IPS-18a (cell line): ENCODE data around the gene RNASET2.

Experiments
- H3K27ac ChIP-seq: one replicate; pipeline ENCODE4 v1.5.1; 2013; ENCODE audit warnings: low read length
- H3K27me3 ChIP-seq: one replicate; pipeline ENCODE4 v1.6.1; 2013; ENCODE audit warnings: mild to moderate bottlenecking, low read length; ENCODE audit not compliant: control insufficient read depth, insufficient read depth
- H3K36me3 ChIP-seq: one replicate; pipeline ENCODE4 v1.6.1; 2013; ENCODE audit warnings: low read depth, low read length; ENCODE audit not compliant: control insufficient read depth
- H3K4me1 ChIP-seq: one replicate; pipeline ENCODE4 v1.6.1; 2013; ENCODE audit warnings: low read depth, low read length; ENCODE audit not compliant: control insufficient read depth
- H3K4me3 ChIP-seq: one replicate; pipeline ENCODE4 v1.5.1; 2013; ENCODE audit warnings: low read length
- H3K9ac ChIP-seq: one replicate; pipeline ENCODE4 v1.6.1; 2013; ENCODE audit warnings: mild to moderate bottlenecking, low read length, moderate library complexity
- H3K9me3 ChIP-seq: one replicate; pipeline ENCODE4 v1.6.1; 2013; ENCODE audit warnings: low read depth, low read length; ENCODE audit not compliant: control insufficient read depth

The RNASET2 gene, protein sequence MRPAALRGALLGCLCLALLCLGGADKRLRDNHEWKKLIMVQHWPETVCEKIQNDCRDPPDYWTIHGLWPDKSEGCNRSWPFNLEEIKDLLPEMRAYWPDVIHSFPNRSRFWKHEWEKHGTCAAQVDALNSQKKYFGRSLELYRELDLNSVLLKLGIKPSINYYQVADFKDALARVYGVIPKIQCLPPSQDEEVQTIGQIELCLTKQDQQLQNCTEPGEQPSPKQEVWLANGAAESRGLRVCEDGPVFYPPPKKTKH

DNA sequence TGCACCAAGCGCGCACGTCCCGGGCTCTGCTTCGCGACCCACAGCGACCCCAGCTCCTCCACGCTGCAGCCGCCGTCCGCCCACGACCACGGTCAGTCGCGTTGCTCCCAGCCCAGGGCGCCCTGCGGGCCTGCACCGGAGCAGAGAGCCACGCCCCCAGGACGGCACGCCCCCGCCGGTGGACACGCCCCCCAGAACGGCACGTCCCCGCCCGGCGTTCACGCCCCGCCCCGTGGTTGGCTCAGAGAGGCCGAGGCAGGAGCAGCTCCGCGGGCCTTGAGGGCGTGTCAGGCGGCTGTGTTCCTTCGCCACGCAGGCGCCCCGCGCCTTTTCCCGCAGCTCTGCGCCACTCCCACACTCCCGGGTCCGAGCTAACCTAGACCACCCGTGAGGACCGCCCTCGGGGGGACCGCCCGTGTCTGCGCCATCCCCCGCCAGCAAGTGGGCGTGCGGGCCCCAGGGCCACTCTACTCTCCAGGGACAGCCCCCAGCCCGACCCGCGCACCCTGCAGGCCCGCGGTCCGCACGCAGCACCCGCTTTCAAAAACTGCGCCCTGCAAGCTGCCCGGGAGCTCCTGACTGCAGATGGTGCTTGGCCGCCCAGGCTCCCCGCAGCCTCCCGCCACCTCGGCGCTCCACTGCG, at the start of gene RNASET2:
RNASET2 (minus strand) TSS at position 107 of the 643 bp plus-strand sequence. CDS start 368 bp downstream, outside the sequence.
- H3K27ac ChIP-seq = no peak within 1 kb of the TSS
- peaks cover 7% of the 10 kb centered on the region for H3K4me1 ChIP-seq
- H3K9me3 ChIP-seq = no peaks in the 10 kb centered on the region
- H3K36me3 ChIP-seq = no peaks in the 10 kb centered on the region
- H3K27me3 ChIP-seq = peaks cover 20% of the 10 kb centered on the region
- H3K9ac ChIP-seq = peak within 1 kb of the TSS; percentile 42
- H3K4me3 ChIP-seq = peak within 1 kb of the TSS; percentile 73

DNA sequence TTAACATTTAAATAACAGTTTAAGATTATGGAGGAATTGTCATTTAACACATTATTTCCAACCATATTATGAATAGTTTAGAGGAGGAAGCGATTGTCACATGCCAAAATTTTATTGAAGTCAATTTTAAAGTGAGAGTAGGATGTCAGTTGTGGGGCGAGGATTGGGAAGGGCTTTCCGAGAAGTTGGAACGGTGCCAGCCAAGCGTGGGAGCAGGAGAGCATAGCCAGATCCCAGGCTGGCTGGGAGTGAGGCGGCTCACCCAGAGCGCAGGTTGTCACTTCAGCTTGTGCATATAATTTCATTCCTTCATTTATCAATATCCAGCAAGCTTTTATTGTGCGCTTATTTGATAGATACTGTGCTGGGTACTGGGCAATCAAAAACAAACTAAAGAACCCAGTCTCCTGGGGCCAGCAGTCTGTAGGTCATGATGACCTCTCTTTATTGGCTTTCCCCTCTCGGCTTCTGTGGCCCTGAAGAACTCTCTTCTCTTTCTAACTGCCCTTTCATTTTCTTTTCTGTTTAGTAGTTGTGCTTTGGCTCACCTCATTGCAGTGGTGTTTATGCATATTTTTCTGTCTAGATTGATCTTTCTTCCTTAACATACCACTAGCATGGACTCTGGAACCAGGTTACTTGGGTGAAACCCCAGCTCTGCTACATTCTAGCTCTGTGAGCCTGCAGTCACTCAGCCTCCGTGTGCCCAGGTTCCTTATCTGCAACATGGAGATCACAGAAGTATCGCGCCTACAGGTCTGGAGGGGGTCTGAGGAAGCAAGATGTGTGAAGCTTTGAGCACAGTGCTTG, 49.2 kb upstream of the RNASET2 start:
- H3K27me3 ChIP-seq = no peaks in the 10 kb centered on the region
- H3K4me1 ChIP-seq = peaks cover 3% of the 10 kb centered on the region
- H3K4me3 ChIP-seq = no peak overlapping the region
- no peaks in the 10 kb centered on the region for H3K9me3 ChIP-seq
- no peak overlapping the region for H3K9ac ChIP-seq
- H3K27ac ChIP-seq = no peak overlapping the region
- peaks cover 73% of the 10 kb centered on the region for H3K36me3 ChIP-seq

DNA sequence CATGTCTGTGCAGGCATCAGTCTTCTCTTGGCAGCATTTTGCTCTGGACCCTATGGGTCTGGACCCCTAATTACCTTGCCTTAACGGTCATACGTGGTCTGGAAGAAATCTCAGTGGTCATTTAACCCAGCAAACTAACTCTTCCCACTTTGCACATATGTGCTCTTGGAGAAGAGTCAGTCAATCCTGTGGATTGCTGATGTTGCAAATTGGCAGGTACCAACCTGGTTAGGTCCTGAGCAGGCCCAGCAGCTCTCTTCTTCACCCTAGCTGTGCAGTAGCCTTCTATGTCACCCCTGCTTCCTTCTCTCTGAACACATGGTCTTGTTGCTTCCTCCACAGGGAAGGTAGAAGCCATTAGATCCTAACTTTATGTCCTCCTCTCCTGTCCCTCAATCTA, 44.4 kb upstream of the RNASET2 start:
- H3K36me3 ChIP-seq = peaks cover 49% of the 10 kb centered on the region
- no peak overlapping the region for H3K27ac ChIP-seq
- H3K27me3 ChIP-seq = no peaks in the 10 kb centered on the region
- peak overlapping the region; percentile 77 for H3K4me3 ChIP-seq
- H3K9me3 ChIP-seq = no peaks in the 10 kb centered on the region
- peak overlapping the region; percentile 87 for H3K9ac ChIP-seq
- peaks cover 8% of the 10 kb centered on the region for H3K4me1 ChIP-seq

DNA sequence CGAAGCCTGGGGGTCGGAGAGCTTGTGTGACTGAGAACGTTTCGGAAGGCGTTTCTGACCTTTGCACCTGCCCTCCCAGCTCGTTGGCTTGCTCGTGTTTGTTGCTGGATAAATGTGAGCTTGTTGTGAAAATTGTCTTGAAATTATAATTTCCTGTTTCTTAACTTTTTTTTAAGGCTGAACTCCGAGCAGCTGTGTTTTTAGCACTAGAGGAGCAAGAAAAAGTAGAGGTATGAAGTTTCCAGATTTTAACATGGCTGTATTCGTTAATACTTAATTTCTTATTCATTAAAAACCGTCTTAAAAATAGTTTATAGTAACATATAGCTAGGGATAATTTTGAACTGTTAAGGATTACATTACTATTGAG, 43.5 kb upstream of the RNASET2 start:
- Histone ChIP-seq H3K9ac (peak overlapping the region; percentile 87), H3K27me3 (no peaks in the 10 kb centered on the region), H3K36me3 (peaks cover 40% of the 10 kb centered on the region), H3K9me3 (no peaks in the 10 kb centered on the region), H3K4me1 (peaks cover 8% of the 10 kb centered on the region), H3K4me3 (peak overlapping the region; percentile 77), H3K27ac (no peak overlapping the region)

GRCh38 chr6:166999145-166999883, 43.0 kb upstream of the RNASET2 start, which contains the start of gene CEP43:
TSS of gene CEP43 (plus strand) at chr6:166999397. CDS start at chr6:166999413, 16 bp downstream.
- Histone ChIP-seq H3K4me3 (peak within 1 kb of the TSS; percentile 81), H3K4me1 (peaks cover 8% of the 10 kb centered on the region), H3K9me3 (no peaks in the 10 kb centered on the region), H3K36me3 (peaks cover 38% of the 10 kb centered on the region), H3K27ac (no peak within 1 kb of the TSS), H3K9ac (peak within 1 kb of the TSS; percentile 87), H3K27me3 (no peaks in the 10 kb centered on the region)

DNA sequence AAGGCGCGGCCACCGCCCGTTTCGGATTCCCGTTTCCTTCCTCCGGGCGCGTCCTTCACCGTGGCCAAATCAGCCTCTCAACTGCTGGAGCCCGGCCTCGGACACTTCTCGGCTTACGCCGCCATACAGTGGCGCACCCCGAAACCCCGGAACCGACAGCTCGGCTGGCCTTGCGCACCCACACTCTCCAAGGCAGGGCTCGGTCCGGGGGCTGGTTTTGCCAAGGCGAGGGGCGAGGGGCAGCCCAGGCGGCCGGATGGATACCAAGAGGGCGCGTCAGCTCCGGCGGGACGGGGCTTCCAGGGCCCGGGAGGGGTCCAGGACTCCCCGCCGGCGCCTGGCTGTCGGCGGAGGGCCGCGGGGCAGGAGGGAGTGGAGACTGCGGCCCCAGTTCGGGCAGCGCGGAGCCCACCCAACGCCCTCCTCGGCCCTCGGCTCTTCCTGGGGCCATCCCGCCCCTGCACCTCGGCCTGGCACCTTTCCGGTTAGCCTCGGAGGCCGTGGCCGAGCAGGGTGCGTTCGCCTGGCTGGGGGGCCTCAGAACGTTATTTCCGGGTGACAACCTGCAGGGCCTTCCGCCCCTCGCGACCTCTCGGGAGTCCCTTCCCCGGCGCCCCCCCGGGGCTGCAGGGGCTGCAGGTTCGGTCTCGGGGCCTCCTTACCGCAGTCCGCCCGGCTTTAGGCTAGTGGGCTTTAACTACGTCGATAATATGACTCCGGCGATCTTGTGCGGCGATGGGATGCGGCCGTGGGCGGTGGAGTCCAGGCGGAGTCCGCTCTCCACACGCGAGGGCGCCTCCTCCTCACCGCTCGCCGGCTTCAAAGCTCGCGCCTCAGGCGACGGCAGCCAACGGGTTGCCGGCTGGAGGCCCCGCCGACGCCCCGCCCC, 42.1 kb upstream of the RNASET2 start:
- H3K27me3 ChIP-seq = no peaks in the 10 kb centered on the region
- H3K27ac ChIP-seq = no peak overlapping the region
- H3K36me3 ChIP-seq = peaks cover 29% of the 10 kb centered on the region
- H3K4me3 ChIP-seq = peak overlapping the region; percentile 81
- H3K9ac ChIP-seq = peak overlapping the region; percentile 70
- peaks cover 8% of the 10 kb centered on the region for H3K4me1 ChIP-seq
- H3K9me3 ChIP-seq = no peaks in the 10 kb centered on the region

- no peaks in the 10 kb centered on the region for H3K27me3 ChIP-seq
- no peak overlapping the region for H3K9ac ChIP-seq
- no peak overlapping the region for H3K27ac ChIP-seq
- H3K4me1 ChIP-seq = peaks cover 8% of the 10 kb centered on the region
- peak overlapping the region; percentile 81 for H3K4me3 ChIP-seq
- peaks cover 25% of the 10 kb centered on the region for H3K36me3 ChIP-seq
- no peaks in the 10 kb centered on the region for H3K9me3 ChIP-seq
Measured at GRCh38 chr6:166997768-166998255, 41.5 kb upstream of the RNASET2 start.

GRCh38 chr6:166997348-166997747, 41.0 kb upstream of the RNASET2 start:
- no peaks in the 10 kb centered on the region for H3K27me3 ChIP-seq
- peaks cover 23% of the 10 kb centered on the region for H3K36me3 ChIP-seq
- H3K9ac ChIP-seq = no peak overlapping the region
- peaks cover 8% of the 10 kb centered on the region for H3K4me1 ChIP-seq
- peak overlapping the region; percentile 81 for H3K4me3 ChIP-seq
- no peak overlapping the region for H3K27ac ChIP-seq
- H3K9me3 ChIP-seq = no peaks in the 10 kb centered on the region

DNA sequence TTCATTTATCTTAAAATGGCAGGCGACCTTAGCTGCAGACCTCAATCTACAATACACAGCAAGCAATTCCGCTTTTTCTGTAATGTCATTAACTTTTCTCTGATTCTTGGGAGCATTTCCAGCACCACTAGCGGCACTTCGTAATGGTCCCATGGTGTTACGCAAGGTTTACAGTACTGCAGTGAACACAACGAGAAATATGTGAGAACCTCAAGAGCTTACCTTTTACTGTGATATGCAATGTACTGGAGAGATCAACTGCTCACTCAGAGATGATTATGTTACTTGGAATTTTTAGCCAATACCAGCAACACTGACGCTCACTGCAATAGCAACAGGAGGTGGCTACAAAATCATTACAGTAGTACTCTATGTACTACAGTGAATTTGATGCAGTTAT, 40.1 kb upstream of the RNASET2 start:
- Histone ChIP-seq H3K36me3 (peaks cover 13% of the 10 kb centered on the region), H3K4me3 (no peak overlapping the region), H3K27me3 (no peaks in the 10 kb centered on the region), H3K9ac (no peak overlapping the region), H3K4me1 (peaks cover 8% of the 10 kb centered on the region), H3K9me3 (no peaks in the 10 kb centered on the region), H3K27ac (no peak overlapping the region)

DNA sequence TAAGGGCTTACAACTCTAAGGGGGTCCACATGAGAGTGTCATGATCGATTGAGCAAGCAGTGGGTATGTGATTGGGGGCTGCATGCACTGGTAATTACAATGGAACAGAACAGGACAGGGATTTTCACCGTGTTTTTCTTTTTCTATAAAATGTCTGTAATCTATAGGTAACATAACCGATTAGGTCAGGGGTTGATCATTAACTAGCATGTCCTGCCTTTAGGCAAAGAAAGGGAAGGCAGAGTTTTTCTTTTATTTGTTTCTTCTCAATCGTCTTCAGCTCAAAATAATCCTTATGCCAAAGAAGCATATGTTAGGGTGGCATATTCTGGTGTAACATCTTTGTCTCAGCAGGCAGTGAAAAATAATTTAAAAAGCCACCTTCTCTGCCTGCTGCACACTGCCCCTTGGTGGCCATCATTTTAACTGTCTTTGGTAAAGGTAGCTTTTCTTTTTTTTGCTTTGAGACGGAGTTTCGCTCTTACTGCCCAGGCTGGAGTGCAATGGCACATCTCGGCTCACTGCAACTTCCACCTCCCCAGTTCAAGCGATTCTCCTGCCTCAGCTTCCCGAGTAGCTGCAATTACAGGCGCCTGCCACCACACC, 33.2 kb upstream of the RNASET2 start:
- no peaks in the 10 kb centered on the region for H3K27me3 ChIP-seq
- H3K4me3 ChIP-seq = no peak overlapping the region
- H3K27ac ChIP-seq = no peak overlapping the region
- H3K9ac ChIP-seq = no peak overlapping the region
- H3K4me1 ChIP-seq = peaks cover 17% of the 10 kb centered on the region
- no peaks in the 10 kb centered on the region for H3K36me3 ChIP-seq
- no peaks in the 10 kb centered on the region for H3K9me3 ChIP-seq
